Measurements from ENCODE around the gene XIAP. TPM values are rescaled to one million over a fixed set of nuclear protein-coding genes. Genes with fewer than 3 reads are reported as not detected.
A peak's percentile ranks its signal among the peaks of the same experiment; 100 is the strongest.
"Not testable (repeated sequence)": the region's sequence is repeated elsewhere in the genome, so short reads cannot be mapped to it uniquely, and the experiment has no call there.

XIAP gene
- polyA plus RNA-seq, 3 donors, result 34.7 to 42.4 (median 35.7) TPM

GRCh38 chrX:123860983-123861382 is 1.1 kb downstream of the XIAP start:
- no peak for DNase-seq

- DNase-seq, result no peak
These were observed 9.6 kb downstream of the XIAP start for GRCh38 chrX:123869488-123869887.

GRCh38 chrX:123871309-123871708 is 11.5 kb downstream of the XIAP start:
- no peak for DNase-seq

- DNase-seq, result no peak
These were observed 14.1 kb downstream of the XIAP start for GRCh38 chrX:123873956-123874355.

GRCh38 chrX:123876177-123876576 is 16.3 kb downstream of the XIAP start:
- DNase-seq, result no peak

- DNase-seq, result no peak
These were observed 17.0 kb downstream of the XIAP start for GRCh38 chrX:123876844-123877243.

- no peak for DNase-seq
These were observed 18.4 kb downstream of the XIAP start for GRCh38 chrX:123878252-123878721.

- DNase-seq, result no peak
These were observed 21.5 kb downstream of the XIAP start for GRCh38 chrX:123881330-123881729.

- DNase-seq, result no peak
These were observed 22.5 kb downstream of the XIAP start for GRCh38 chrX:123882391-123882790.

- peak; percentile 33 for DNase-seq
These were observed 25.1 kb downstream of the XIAP start for GRCh38 chrX:123884809-123885408.

- no peak for DNase-seq
These were observed 39.8 kb downstream of the XIAP start for GRCh38 chrX:123899701-123900100.

- not testable (repeated sequence) for DNase-seq
These were observed 43.4 kb downstream of the XIAP start for GRCh38 chrX:123903261-123903660.

- no peak for DNase-seq
These were observed 45.5 kb downstream of the XIAP start for GRCh38 chrX:123905332-123905731.

- no peak for DNase-seq
These were observed 46.9 kb downstream of the XIAP start for GRCh38 chrX:123906557-123907316.

- no peak for DNase-seq
These were observed 49.7 kb downstream of the XIAP start for GRCh38 chrX:123909523-123909922.

GRCh38 chrX:123917069-123917468 is 57.2 kb downstream of the XIAP start:
- no peak for DNase-seq

GRCh38 chrX:123918106-123918721 is 58.4 kb downstream of the XIAP start:
- DNase-seq, result no peak

- DNase-seq, result no peak
These were observed 60.4 kb downstream of the XIAP start for GRCh38 chrX:123920105-123920785.

GRCh38 chrX:123923211-123923610 is 63.4 kb downstream of the XIAP start:
- DNase-seq, result no peak

GRCh38 chrX:123924186-123924585 is 64.3 kb downstream of the XIAP start:
- peak; percentile 28 for DNase-seq

GRCh38 chrX:123927845-123928244 is 68.0 kb downstream of the XIAP start:
- DNase-seq, result no peak

GRCh38 chrX:123932055-123932454 is 72.2 kb downstream of the XIAP start:
- not testable (repeated sequence) for DNase-seq

All from renal pelvis (tissue), 4 donors.